Fibroblast of peridontal ligament (primary cell): Measurements from ENCODE around the gene BTBD18.

Experiments
- DNase-seq: peaks from one replicate; pipeline ENCODE4 v3.0.0-alpha.2; 2010; ENCODE audit errors: extremely low read depth

The BTBD18 gene

GRCh38 chr11:57776031-57776521, 24.5 kb upstream of the BTBD18 start:
- peak; percentile 66 for DNase-seq

GRCh38 chr11:57775491-57775890, 23.9 kb upstream of the BTBD18 start:
- DNase-seq: no peak

DNA sequence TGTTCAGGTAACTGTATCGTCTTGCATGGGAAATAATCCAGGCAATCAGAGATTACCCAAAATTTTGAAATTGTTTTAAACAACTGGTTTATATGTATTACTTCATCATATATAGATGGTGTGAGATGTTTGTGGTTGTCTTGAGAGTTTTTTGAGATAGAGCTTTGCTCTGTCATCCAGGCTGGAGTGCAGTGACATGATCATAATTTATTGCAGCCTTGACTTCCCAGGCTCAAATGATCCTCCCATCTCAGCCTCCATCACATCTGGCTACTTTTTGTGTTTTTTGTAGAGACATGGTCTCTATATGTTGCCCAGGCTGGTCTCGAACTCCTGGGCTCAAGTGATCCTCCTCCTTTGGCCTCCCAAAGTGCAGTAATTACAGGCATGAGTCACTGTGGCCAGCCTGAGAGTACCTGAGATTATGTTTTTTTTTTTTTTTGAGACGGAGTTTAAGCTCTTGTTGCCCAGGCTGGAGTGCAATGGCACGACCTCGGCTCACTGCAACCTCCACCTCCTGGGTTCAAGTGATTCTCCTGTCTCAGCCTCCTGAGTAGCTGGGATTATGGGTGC, 21.5 kb upstream of the BTBD18 start:
- DNase-seq: no peak

DNA sequence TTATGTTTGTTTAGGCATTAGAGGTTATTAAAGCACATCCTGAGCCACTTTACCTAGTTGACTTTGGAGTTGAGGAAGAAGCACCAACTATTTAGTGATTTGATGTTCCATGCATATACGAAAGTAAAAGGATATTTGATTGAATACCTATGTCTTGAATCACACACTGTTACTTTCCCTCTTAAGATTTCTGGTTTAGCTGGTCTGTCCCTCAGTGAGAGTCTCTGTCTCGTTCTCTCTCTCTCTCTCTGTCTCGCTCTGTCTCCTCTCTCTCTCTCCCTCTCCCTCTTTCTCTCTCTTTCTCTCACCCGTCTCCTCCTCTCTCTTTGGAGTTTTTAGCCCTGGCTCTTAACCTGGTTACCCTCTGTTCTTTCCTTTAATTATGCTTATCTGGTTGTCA, 20.9 kb upstream of the BTBD18 start:
- DNase-seq: peak; percentile 18

- DNase-seq: no peak
Measured at GRCh38 chr11:57771365-57771764, 19.7 kb upstream of the BTBD18 start.

DNA sequence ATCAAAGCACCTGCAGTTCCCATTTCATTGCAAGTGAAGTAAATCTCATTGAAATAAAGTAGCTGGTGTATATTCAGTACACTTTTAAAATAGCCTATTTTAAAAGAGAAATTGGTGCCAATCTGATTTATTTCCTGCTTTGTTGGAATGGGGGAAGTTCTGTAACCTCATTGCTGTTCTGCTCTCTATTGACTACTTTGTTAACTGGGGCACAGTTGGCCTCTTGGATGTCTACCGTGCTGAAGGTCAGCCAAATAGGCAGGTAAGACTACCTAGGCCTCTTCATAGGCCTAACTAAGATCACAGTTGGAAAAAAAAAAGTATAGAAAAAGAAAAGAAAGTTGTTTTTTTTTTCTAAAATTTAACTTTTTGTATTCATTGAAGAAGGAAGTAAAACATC, 19.2 kb upstream of the BTBD18 start:
- no peak for DNase-seq

DNA sequence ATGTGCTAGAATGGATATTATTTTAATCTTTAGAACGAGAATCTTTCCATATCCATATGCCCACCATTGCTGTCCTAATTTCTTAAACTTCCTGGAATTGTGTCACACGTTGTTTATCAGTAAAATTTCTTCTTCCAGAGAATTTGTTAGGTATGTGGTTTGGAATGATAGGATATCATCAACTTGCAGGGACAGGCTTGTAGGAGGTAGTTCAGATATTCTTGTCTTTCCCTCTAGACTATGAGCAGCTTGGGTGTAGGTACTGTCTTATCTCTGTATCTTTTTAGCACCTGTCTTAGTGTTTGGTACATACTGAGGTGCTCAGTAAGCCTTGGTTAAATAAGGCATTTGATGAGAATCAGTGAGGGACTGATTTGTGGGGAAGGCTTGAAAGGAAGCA, 13.4 kb upstream of the BTBD18 start:
- DNase-seq: no peak

GRCh38 chr11:57764566-57764965, 12.9 kb upstream of the BTBD18 start:
- DNase-seq: no peak

- DNase-seq: no peak
Measured at GRCh38 chr11:57764021-57764420, 12.4 kb upstream of the BTBD18 start.

DNA sequence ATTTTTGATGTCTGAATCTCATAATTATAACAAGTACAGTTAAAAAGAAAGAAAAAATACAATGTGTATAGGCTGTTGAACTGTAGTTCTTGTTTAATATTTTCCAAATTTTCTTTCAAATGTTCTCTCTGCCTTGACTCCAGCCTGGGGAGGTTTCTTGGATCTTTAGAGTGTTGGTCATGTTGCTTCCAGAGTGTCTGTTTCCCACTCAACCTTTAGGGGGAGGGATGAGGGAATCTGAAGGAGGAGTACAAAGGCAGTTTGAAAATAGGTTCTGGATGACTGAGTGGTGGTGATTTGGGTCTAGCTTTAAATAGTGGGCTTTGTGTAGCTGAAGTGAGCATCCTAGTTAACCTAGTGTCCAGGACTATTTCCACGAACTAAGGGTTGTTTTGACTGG, 11.9 kb upstream of the BTBD18 start:
- peak; percentile 57 for DNase-seq

DNA sequence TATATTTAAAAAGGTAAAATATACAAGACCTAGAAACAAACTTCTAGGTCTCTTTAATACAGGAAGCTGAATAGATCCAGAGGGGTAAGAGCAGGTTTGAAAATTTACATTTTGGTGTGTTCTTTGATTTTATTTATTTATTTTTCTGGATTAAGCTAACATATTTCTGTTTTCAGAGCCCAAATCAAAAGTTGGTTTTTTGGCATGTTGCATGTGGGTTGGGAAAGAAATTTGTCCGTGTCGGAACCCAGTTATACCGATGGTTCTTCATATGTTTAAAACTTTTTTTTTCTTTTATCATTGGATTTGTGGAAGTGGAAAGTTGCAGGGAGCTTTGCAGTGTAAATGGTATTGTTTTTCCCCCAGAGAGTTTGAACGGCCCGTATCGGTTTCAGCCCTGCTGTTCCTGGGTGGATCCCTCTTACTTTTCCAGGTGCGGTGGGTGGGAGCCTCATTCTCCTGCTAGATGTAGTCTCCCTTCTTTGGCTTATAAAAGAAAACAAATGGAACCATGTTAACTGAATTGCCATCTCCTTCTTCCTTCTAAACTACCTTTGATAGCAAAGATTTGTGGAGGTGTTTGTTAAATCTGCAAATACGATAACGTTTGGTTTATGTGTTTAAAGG, 10.7 kb upstream of the BTBD18 start:
- DNase-seq: no peak

DNA sequence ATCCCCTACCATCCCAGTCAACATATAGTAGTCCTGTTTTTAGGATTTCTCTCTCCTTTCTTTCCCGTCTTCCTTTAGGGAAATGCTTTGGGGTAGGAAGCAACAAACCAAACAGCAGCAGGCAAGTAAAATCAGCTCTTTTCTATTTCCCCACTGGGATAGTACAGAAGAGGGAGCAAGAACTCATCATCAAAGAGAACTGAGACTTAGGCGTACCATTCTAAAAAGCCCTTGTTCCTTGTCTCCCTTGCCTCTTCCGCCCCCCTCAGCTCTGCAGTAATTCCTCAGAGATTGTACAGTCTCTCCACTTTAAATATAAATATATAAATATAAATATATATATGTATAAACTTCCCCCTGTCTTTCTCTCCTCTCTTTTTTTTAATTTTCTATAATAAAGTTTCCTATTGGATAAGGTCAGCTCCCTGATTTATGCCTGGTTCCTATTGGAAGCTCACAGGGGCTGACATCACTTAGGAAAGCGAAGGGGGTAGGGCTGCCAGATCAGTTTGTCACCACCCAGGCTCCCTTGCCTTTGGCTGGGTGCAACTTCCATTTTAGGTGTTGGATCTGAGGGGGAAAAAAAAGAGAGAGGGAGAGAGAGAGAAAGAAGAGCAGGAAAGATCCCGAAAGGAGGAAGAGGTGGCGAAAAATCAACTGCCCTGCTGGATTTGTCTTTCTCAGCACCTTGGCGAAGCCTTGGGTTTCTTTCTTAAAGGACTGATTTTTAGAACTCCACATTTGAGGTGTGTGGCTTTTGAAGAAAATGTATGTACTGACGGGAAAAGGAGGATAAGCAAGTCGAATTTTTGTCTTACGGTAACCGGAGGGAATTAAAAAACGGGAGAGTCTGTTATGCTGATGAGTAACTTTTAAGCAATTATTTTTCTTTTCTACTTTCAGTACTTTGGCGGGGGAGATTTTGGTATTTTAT, 9.9 kb upstream of the BTBD18 start, which contains the start of gene CTNND1:
Gene CTNND1 (plus strand): TSS at position 502 of the 934 bp plus-strand sequence. CDS start 29,677 bp downstream, outside the sequence.
- DNase-seq: peak; percentile 99

DNA sequence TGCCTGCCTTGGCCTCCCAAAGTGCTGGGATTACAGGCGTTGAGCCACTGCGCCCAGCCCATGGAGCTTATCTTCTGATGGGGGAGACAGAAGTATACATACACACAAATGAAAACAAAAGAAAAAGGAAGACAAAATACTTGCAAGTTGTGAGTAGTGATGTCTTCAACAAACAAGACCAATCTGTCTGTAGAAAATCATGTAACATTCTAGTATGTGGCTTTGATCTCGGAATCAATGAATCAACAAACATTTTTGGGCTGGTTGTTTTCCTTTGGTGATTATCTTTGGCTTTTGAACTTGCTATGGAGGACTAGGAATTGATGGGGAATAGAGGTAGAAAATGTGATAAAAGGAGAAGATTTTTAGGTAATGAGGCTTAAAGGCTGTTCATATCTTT, 6.6 kb upstream of the BTBD18 start:
- DNase-seq: no peak

GRCh38 chr11:57752954-57753353, 1.3 kb upstream of the BTBD18 start:
- DNase-seq: no peak

DNA sequence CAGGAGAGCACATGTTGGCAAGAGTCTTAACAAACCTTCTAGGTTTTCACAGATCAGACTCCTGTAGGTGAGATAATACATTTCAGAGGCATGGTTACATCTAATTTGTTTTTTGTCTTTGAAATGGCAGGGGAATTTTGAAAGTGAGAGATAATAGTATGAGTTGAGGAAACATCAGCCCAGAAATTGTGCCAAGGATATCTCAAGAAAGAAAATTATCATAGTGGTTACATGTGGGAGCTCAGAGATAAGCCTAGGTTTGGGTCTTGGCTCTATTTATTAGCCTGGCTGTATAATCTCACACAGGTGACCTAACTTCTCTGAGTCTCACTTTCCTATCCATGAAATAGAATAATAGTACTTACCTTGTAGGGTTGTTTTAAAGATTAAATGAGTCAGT, 443 bp downstream of the BTBD18 start:
- no peak for DNase-seq

- DNase-seq: no peak
Measured at GRCh38 chr11:57746920-57747319, 4.7 kb downstream of the BTBD18 start.

- no peak for DNase-seq
Measured at GRCh38 chr11:57745206-57745605, 6.4 kb downstream of the BTBD18 start.

- DNase-seq: no peak
Measured at GRCh38 chr11:57744357-57744756, 7.3 kb downstream of the BTBD18 start.

- no peak for DNase-seq
Measured at GRCh38 chr11:57742087-57742452, 9.5 kb downstream of the BTBD18 start.

DNA sequence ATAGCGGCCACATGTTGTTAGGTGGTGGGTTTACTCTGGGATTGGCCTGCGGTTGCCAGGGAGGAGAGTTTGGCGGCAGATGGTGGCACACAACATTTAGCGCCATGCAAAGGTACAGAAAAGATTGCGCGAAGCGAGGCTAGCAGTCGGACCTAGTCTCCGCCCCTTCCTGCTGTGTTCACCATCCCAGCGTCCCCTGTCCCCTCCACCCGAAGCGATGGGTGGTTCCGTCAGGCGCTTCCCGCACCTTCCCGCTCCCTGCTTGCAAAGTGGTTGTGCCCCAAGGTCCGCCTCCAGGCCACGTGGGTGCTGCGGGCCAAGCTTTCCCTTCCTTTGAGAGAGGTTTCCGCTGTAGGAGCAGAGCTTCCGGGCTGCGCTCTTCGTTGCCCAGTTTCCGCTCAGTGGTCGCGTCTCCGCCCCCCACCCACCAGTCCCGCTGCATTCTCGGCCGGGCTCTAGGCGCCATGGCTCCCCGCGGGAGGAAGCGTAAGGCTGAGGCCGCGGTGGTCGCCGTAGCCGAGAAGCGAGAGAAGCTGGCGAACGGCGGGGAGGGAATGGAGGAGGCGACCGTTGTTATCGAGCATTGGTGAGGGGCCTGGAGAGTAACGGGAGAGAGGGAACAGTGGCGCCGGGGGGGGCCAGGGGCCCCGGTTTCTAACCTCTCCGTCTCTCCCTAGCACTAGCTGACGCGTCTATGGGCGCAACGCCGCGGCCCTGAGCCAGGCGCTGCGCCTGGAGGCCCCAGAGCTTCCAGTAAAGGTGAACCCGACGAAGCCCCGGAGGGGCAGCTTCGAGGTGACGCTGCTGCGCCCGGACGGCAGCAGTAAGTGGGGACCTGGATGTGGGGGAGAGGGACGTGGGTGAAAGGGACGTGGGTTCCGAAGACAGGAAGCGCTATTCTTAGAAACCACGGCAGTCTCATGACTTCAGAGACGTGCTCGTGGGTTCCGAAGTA, 10.2 kb downstream of the BTBD18 start, which contains the start of gene SELENOH:
Gene SELENOH (plus strand): TSS at position 360 of the 955 bp plus-strand sequence. CDS start 105 bp downstream, at position 465.
- peak; percentile 96 for DNase-seq

DNA sequence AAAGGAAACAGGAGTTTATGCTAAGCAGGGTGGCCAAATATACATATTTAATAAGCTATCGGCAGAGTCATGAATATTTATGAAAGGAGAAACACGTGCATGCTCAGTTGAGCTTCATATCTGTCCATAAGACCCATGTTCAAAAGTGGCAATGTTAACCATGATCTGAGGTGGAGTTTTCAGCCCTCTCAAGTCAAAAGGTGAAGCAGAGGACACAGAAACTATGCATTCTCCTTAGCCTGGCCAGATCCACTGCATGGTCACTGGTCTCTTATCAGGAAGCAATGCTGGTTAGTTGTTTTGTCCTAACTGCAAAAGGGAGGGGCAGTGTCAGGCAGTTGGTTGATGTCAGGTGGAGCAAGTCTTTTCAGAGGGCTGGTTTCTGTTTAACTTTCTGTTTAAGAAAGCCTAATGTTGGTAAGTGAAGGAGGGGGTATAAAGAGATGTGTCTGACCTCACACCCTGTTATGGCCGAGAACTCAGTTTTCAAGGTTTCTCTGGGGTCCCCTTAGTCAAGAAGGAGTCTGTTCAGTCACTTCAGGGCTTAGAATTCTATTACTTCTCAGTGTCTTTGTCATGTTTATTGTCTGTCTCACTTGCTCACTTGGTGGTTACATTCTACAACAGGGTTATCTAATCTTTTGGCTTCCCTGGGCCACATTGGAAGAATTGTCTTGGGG, 15.9 kb downstream of the BTBD18 start:
- DNase-seq: no peak
